Measurements from ENCODE around the gene OR13C5.

DNA sequence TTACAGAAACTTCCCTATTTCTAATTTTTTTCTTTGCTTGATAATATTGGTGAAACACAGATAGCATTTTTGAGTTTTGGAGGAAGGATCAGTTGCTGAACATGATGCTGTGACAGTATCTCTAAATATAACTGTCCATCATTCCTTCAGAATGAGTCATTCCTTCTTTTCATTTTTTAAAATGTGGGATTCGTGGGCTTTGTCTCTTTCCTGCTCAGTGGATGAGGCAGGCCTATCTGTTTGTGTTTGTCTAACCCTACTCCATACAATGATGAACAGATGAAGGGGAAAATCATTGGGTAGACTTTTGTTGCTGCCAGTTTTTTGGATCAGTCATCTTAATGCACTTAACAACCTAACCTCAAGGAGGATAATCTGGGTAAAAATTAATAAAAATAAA lies 46.0 kb downstream of the OR13C5 start:
- TF ChIP-seq, protein P1, sequence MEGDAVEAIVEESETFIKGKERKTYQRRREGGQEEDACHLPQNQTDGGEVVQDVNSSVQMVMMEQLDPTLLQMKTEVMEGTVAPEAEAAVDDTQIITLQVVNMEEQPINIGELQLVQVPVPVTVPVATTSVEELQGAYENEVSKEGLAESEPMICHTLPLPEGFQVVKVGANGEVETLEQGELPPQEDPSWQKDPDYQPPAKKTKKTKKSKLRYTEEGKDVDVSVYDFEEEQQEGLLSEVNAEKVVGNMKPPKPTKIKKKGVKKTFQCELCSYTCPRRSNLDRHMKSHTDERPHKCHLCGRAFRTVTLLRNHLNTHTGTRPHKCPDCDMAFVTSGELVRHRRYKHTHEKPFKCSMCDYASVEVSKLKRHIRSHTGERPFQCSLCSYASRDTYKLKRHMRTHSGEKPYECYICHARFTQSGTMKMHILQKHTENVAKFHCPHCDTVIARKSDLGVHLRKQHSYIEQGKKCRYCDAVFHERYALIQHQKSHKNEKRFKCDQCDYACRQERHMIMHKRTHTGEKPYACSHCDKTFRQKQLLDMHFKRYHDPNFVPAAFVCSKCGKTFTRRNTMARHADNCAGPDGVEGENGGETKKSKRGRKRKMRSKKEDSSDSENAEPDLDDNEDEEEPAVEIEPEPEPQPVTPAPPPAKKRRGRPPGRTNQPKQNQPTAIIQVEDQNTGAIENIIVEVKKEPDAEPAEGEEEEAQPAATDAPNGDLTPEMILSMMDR (IDR thresholded peaks at IDR 0.05; ENCODE audit: poor library complexity, severe bottlenecking) = no peak
- TF ChIP-seq TAF1 (IDR thresholded peaks at IDR 0.05; ENCODE audit: low read depth) (no peak), EP300 (conservative IDR thresholded peaks at IDR 0.05; ENCODE audit: poor library complexity, severe bottlenecking) (no peak), RAD21 (conservative IDR thresholded peaks at IDR 0.05) (no peak)
- TF ChIP-seq, protein P2, sequence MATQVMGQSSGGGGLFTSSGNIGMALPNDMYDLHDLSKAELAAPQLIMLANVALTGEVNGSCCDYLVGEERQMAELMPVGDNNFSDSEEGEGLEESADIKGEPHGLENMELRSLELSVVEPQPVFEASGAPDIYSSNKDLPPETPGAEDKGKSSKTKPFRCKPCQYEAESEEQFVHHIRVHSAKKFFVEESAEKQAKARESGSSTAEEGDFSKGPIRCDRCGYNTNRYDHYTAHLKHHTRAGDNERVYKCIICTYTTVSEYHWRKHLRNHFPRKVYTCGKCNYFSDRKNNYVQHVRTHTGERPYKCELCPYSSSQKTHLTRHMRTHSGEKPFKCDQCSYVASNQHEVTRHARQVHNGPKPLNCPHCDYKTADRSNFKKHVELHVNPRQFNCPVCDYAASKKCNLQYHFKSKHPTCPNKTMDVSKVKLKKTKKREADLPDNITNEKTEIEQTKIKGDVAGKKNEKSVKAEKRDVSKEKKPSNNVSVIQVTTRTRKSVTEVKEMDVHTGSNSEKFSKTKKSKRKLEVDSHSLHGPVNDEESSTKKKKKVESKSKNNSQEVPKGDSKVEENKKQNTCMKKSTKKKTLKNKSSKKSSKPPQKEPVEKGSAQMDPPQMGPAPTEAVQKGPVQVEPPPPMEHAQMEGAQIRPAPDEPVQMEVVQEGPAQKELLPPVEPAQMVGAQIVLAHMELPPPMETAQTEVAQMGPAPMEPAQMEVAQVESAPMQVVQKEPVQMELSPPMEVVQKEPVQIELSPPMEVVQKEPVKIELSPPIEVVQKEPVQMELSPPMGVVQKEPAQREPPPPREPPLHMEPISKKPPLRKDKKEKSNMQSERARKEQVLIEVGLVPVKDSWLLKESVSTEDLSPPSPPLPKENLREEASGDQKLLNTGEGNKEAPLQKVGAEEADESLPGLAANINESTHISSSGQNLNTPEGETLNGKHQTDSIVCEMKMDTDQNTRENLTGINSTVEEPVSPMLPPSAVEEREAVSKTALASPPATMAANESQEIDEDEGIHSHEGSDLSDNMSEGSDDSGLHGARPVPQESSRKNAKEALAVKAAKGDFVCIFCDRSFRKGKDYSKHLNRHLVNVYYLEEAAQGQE (IDR thresholded peaks at IDR 0.05; ENCODE audit: borderline replicate concordance) = no peak

All from neural cell (in vitro differentiated cells).